K562 (cell line): Measurements from ENCODE around the gene OR2V2. TPM values are rescaled to one million over a fixed set of nuclear protein-coding genes. Genes with fewer than 3 reads are reported as not detected.

Experiments
- CREBBP ChIP-seq: IDR thresholded peaks from one replicate; pipeline ENCODE4 v1.6.1; 2012; ENCODE audit warnings: low read depth, mild to moderate bottlenecking, control low read depth, inconsistent platforms, low read length
- ELF1 ChIP-seq: fragments of 200-800 bp; sonication (Bioruptor generic); IDR thresholded peaks from 2 replicates; pipeline ENCODE4 v1.6.1; 2016; ENCODE audit warnings: missing genetic modification characterization, missing compliant biosample characterization
- GATAD2A ChIP-seq: fragments of 450-650 bp; IDR thresholded peaks from 2 replicates; pipeline ENCODE4 v1.6.1; 2017
- HDAC3 ChIP-seq: fragments of 450-650 bp; IDR thresholded peaks from 2 replicates; pipeline ENCODE4 v1.6.1; 2018; ENCODE audit warnings: borderline replicate concordance, mild to moderate bottlenecking, moderate library complexity; ENCODE audit not compliant: partially characterized antibody
- HMGN3 ChIP-seq: IDR thresholded peaks from 2 replicates; pipeline ENCODE4 v1.6.1; 2011; ENCODE audit warnings: borderline replicate concordance, low read depth, mild to moderate bottlenecking, mixed read lengths, low read length; ENCODE audit not compliant: insufficient read length; ENCODE audit errors: extremely low read depth
- KDM5B ChIP-seq: fragments of 200-600 bp; sonication (generic); IDR thresholded peaks from 2 replicates; pipeline ENCODE4 v1.6.1; 2012; ENCODE audit warnings: low read depth, mild to moderate bottlenecking, moderate library complexity, low read length, control low read depth, inconsistent platforms; ENCODE audit not compliant: insufficient replicate concordance
- NFATC3 ChIP-seq: fragments of 450-650 bp; IDR thresholded peaks from 2 replicates; pipeline ENCODE4 v1.6.1; 2017; ENCODE audit warnings: mild to moderate bottlenecking
- NR2F6 ChIP-seq: fragments of 450-650 bp; formaldehyde crosslinking; IDR thresholded peaks from 2 replicates; pipeline ENCODE4 v1.4.0; 2020; ENCODE audit warnings: mild to moderate bottlenecking
- PCBP2 ChIP-seq: fragments of 200-400 bp; formaldehyde crosslinking; IDR thresholded peaks from 2 replicates; pipeline ENCODE4 v1.6.1; 2018; ENCODE audit warnings: low read length, low read depth, mild to moderate bottlenecking, moderate library complexity; ENCODE audit not compliant: poor library complexity, severe bottlenecking
- PRPF4 ChIP-seq: fragments of 200-400 bp; formaldehyde crosslinking; IDR thresholded peaks from one replicate; pipeline ENCODE4 v1.6.1; 2017; ENCODE audit warnings: low read length, low read depth, mild to moderate bottlenecking; ENCODE audit not compliant: insufficient read depth, poor library complexity, severe bottlenecking
- RFX7 ChIP-seq: fragments of 250-450 bp; sonication (Bioruptor Pico); IDR thresholded peaks from 2 replicates; pipeline ENCODE4 v1.5.1; 2021; ENCODE audit warnings: mild to moderate bottlenecking
- SRSF9 ChIP-seq: fragments of 200-400 bp; formaldehyde crosslinking; IDR thresholded peaks from 2 replicates; pipeline ENCODE4 v1.6.1; 2017; ENCODE audit warnings: low read depth, low read length, borderline replicate concordance
- TRIM24 ChIP-seq, 2 experiments: fragments of 450-650 bp; IDR thresholded peaks; 2 replicates each; pipeline ENCODE4 v1.6.1; 2016
- ZC3H4 ChIP-seq: sonication (generic); formaldehyde crosslinking; IDR thresholded peaks from 2 replicates; pipeline ENCODE4 v1.9.0; 2021; ENCODE audit warnings: missing genetic modification reagents, borderline replicate concordance
- ZFPM2 ChIP-seq: fragments of 250-450 bp; sonication (Bioruptor Pico); IDR thresholded peaks from 2 replicates; pipeline ENCODE4 v1.5.1; 2022; ENCODE audit warnings: mild to moderate bottlenecking
- ZKSCAN3 ChIP-seq: fragments of 250-450 bp; sonication (Bioruptor Pico); IDR thresholded peaks from 2 replicates; pipeline ENCODE4 v1.4.0; 2020
- ZNF324 ChIP-seq: fragments of 250-450 bp; sonication (Bioruptor Pico); IDR thresholded peaks from 2 replicates; pipeline ENCODE4 v1.4.0; 2020; ENCODE audit warnings: mild to moderate bottlenecking
- ZNF79 ChIP-seq: fragments of 250-450 bp; sonication (Bioruptor Pico); IDR thresholded peaks from 2 replicates; pipeline ENCODE4 v1.4.0; 2020; ENCODE audit warnings: low read depth, mild to moderate bottlenecking, moderate library complexity
- polyA plus RNA-seq, 8 experiments: library from polyadenylated mRNA; depleted of rRNA in 4 of 8; stranded (reverse) in 5 of 8; unstranded in 3 of 8; fragments of >200 nt; fragmentation: Nextera tagmentation in 2 of 8; fragmentation: Illumina TruSeq in 1 of 8; extraction: Ambion mirVana in 2 of 8; extraction: Trizol in 1 of 8; gene quantifications; 2 replicates each; pipeline versions ENCODE4 v1.2.1 to v1.2.3, GENCODE V29; 2011 to 2014; ENCODE audit warnings: inconsistent platforms in 1 of 8, missing spikeins in 1 of 8
- total RNA-seq, 7 experiments: library from RNA; depleted of rRNA in 6 of 7; stranded (reverse); fragments of >200 nt in 6 of 7; fragmentation: Illumina TruSeq in 2 of 7; extraction: Trizol in 2 of 7; gene quantifications; 2 replicates each; pipeline versions ENCODE4 v1.2.1 to v1.2.3, GENCODE V29; 2011 to 2021; ENCODE audit warnings: low replicate concordance in 1 of 7
- TF ChIP-seq, protein P1 (sequence below): fragments of 250-450 bp; sonication (Bioruptor Pico); IDR thresholded peaks from 2 replicates; pipeline ENCODE4 v1.5.0; 2020; ENCODE audit warnings: mild to moderate bottlenecking, borderline replicate concordance
- TF ChIP-seq, protein P2 (sequence below): IDR thresholded peaks from 2 replicates; pipeline ENCODE4 v1.6.1; 2016; ENCODE audit warnings: missing genetic modification characterization, missing compliant biosample characterization
- TF ChIP-seq, protein P3 (sequence below), 3 experiments: fragments of 200-800 bp in 1 of 3; fragments of 250-450 bp in 1 of 3; fragments of 450-650 bp in 1 of 3; sonication (Bioruptor Pico) in 1 of 3; sonication (Bioruptor generic) in 1 of 3; formaldehyde crosslinking in 1 of 3; IDR thresholded peaks; 2 replicates each; pipeline versions ENCODE4 v1.6.1 to v1.8.0; 2016 to 2022; ENCODE audit warnings: mild to moderate bottlenecking in 2 of 3, missing genetic modification characterization in 2 of 3, missing compliant biosample characterization in 1 of 3, moderate library complexity in 1 of 3

OR2V2 gene
- total and polyA plus RNA-seq, 9 of the 15 experiments (the other 6 are each of a cell fraction or from before 2014, with no cell fraction given): 0.01 TPM; not detected in 8

DNA sequence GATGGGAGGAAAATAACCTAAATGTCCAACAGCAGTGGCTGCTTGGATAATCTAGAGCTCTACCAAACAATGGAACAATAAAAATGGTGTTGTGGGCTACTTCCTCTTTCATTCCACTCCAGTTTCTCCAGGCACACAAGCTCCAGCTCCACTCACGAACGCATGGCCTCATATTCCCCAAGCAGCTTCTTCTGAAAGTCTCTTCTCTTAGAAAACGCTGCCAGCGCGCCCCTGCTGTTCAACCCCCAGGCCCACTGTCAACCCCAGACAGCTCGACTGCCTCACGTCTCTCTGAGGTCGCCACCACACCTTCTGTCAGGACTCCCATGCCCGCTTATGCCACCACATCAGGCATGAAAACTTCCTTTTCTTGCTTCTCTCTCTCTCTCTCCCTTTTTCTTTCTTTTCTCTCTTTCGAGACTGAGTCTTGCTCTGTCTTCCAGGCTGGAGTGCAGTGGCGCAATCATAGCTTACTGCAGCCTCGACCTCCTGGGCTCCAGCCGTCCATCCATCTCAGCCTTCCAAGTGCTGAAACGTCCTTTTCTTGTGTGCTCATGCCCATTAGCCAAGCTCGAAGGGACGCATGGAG, 16.2 kb downstream of the OR2V2 start (continued):
- TF ChIP-seq, protein P1, sequence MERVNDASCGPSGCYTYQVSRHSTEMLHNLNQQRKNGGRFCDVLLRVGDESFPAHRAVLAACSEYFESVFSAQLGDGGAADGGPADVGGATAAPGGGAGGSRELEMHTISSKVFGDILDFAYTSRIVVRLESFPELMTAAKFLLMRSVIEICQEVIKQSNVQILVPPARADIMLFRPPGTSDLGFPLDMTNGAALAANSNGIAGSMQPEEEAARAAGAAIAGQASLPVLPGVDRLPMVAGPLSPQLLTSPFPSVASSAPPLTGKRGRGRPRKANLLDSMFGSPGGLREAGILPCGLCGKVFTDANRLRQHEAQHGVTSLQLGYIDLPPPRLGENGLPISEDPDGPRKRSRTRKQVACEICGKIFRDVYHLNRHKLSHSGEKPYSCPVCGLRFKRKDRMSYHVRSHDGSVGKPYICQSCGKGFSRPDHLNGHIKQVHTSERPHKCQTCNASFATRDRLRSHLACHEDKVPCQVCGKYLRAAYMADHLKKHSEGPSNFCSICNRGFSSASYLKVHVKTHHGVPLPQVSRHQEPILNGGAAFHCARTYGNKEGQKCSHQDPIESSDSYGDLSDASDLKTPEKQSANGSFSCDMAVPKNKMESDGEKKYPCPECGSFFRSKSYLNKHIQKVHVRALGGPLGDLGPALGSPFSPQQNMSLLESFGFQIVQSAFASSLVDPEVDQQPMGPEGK: no peak
- no peak for TF ChIP-seq ELF1 (tag)
- TF ChIP-seq PRPF4: no peak
- TF ChIP-seq ZFPM2 (CRISPR knock-in tag): no peak
- TF ChIP-seq GATAD2A: peak; percentile 41; the same call in 1 of the 2 replicates
- no peak for TF ChIP-seq HMGN3
- no peak for TF ChIP-seq PCBP2
- no peak for TF ChIP-seq CREBBP
- no peak for TF ChIP-seq ZKSCAN3 (CRISPR knock-in tag)
- no peak for TF ChIP-seq RFX7 (CRISPR knock-in tag)
- TF ChIP-seq, protein P2, sequence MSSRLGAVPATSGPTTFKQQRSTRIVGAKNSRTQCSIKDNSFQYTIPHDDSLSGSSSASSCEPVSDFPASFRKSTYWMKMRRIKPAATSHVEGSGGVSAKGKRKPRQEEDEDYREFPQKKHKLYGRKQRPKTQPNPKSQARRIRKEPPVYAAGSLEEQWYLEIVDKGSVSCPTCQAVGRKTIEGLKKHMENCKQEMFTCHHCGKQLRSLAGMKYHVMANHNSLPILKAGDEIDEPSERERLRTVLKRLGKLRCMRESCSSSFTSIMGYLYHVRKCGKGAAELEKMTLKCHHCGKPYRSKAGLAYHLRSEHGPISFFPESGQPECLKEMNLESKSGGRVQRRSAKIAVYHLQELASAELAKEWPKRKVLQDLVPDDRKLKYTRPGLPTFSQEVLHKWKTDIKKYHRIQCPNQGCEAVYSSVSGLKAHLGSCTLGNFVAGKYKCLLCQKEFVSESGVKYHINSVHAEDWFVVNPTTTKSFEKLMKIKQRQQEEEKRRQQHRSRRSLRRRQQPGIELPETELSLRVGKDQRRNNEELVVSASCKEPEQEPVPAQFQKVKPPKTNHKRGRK (tag): no peak
- TF ChIP-seq ZNF79 (CRISPR knock-in tag): no peak
- TF ChIP-seq ZNF324 (CRISPR knock-in tag): no peak
- TF ChIP-seq TRIM24 (IDR thresholded peaks at IDR 0.05): peak in 1 of 2 experiments; percentile 45; a peak in 1 of 4 replicates
- TF ChIP-seq, protein P3, sequence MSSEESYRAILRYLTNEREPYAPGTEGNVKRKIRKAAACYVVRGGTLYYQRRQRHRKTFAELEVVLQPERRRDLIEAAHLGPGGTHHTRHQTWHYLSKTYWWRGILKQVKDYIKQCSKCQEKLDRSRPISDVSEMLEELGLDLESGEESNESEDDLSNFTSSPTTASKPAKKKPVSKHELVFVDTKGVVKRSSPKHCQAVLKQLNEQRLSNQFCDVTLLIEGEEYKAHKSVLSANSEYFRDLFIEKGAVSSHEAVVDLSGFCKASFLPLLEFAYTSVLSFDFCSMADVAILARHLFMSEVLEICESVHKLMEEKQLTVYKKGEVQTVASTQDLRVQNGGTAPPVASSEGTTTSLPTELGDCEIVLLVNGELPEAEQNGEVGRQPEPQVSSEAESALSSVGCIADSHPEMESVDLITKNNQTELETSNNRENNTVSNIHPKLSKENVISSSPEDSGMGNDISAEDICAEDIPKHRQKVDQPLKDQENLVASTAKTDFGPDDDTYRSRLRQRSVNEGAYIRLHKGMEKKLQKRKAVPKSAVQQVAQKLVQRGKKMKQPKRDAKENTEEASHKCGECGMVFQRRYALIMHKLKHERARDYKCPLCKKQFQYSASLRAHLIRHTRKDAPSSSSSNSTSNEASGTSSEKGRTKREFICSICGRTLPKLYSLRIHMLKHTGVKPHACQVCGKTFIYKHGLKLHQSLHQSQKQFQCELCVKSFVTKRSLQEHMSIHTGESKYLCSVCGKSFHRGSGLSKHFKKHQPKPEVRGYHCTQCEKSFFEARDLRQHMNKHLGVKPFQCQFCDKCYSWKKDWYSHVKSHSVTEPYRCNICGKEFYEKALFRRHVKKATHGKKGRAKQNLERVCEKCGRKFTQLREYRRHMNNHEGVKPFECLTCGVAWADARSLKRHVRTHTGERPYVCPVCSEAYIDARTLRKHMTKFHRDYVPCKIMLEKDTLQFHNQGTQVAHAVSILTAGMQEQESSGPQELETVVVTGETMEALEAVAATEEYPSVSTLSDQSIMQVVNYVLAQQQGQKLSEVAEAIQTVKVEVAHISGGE (CRISPR knock-in tag; IDR thresholded peaks at IDR 0.05): no peak
- TF ChIP-seq NFATC3: no peak
- TF ChIP-seq HDAC3: no peak
- no peak for TF ChIP-seq NR2F6 (CRISPR knock-in tag)
- no peak for TF ChIP-seq ZC3H4 (CRISPR knock-in tag)
- no peak for TF ChIP-seq SRSF9
- no peak for TF ChIP-seq KDM5B
